ENCODE results near the gene CDH3.

CDH3 gene

DNA sequence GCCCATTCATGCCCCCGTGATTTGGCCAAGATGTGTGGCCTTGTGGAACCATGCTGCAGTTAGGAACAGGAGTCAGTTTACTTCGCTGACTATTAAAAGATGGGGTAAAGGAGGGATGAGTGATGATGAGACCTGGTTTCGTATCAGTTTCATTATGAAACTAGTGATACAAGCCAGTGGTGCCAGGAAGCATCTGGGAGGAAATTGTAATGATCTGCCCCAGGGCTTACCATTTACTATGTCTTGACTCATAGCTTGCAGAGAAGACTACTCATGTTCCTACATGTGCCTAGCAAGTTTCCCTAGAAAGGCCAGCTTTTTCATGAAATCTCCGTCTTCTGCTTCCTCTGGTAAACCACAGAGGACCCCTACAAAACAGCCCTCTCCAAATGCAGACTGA lies 23.2 kb downstream of the CDH3 start:
- H3K9me3 ChIP-seq (ENCODE audit: control insufficient read depth, insufficient read depth, low read length), result no peaks in the 10 kb centered on the region
- H3K4me3 ChIP-seq (ENCODE audit: low read depth, low read length), result no peak overlapping the region
- no peaks in the 10 kb centered on the region for H3K27me3 ChIP-seq (ENCODE audit: control insufficient read depth, insufficient read depth, low read length)
- H3K9ac ChIP-seq (ENCODE audit: low read depth, low read length), result no peak overlapping the region
- no peak overlapping the region for H3K27ac ChIP-seq (ENCODE audit: low read depth, low read length)
- no peaks in the 10 kb centered on the region for H3K4me1 ChIP-seq (ENCODE audit: control insufficient read depth, insufficient read depth, low read length)
- peaks cover 7% of the 10 kb centered on the region; the same call in 1 of the 2 replicates for H3K36me3 ChIP-seq (ENCODE audit: control insufficient read depth, insufficient read depth, low read length)

DNA sequence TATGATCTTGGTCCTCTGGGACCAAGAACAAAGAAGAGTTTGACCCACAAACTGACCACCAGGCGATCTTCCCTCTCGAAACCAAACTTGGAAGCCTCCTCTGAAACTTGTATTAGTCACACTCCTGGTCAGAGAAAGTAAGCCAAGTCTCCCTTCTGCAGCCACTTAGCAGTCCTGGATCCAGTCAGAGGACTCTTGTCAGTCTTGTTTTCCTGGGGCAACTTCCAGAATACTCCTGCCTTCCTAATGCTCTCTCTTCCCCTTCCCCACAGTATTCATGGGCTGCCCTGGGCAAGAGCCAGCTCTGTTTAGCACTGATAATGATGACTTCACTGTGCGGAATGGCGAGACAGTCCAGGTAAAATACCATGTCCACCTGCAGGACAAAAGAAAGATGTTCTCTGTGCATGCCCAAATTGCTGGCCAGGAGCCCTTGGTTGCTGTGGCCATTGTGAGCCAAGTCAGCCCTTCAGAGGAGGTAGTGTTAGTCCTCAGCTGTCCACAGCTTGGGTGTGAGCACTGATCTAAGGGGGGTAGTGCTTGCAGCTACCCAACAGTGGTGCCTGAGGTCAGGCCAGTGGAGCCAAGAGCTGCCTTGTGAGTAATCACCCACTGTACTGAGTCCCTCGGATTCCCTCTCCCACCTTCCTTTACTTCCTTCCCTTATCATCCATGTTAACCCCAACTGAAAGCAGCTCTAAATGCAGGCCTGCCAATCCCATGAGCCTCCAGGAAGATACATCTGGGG lies 31.2 kb downstream of the CDH3 start:
- Histone ChIP-seq H3K4me1 (ENCODE audit: control insufficient read depth, insufficient read depth, low read length) (no peaks in the 10 kb centered on the region), H3K4me3 (ENCODE audit: low read depth, low read length) (no peak overlapping the region), H3K9me3 (ENCODE audit: control insufficient read depth, insufficient read depth, low read length) (no peaks in the 10 kb centered on the region), H3K27ac (ENCODE audit: low read depth, low read length) (no peak overlapping the region), H3K27me3 (ENCODE audit: control insufficient read depth, insufficient read depth, low read length) (no peaks in the 10 kb centered on the region), H3K36me3 (ENCODE audit: control insufficient read depth, insufficient read depth, low read length) (peaks cover 55% of the 10 kb centered on the region), H3K9ac (ENCODE audit: low read depth, low read length) (no peak overlapping the region)

DNA sequence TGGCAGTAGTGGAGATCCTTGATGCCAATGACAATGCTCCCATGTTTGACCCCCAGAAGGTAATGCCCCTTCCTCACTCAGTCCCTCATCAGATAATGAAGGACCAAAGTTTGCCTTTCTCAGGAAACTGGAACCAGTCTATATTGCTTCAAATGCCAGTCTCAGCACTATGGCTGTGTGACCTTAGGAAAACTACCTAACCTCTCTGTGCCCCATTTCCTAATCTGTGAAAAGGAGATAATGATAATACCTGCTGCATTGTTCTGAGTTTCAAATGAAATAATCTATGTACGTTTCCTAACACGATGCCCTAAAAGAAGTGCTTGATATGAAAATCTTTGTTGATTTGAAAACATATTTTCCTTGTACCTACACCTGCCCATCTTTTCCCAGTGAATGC lies 35.9 kb downstream of the CDH3 start:
- Histone ChIP-seq H3K9me3 (ENCODE audit: control insufficient read depth, insufficient read depth, low read length) (no peaks in the 10 kb centered on the region), H3K4me3 (ENCODE audit: low read depth, low read length) (no peak overlapping the region), H3K4me1 (ENCODE audit: control insufficient read depth, insufficient read depth, low read length) (no peaks in the 10 kb centered on the region), H3K27ac (ENCODE audit: low read depth, low read length) (no peak overlapping the region), H3K9ac (ENCODE audit: low read depth, low read length) (no peak overlapping the region), H3K27me3 (ENCODE audit: control insufficient read depth, insufficient read depth, low read length) (no peaks in the 10 kb centered on the region), H3K36me3 (ENCODE audit: control insufficient read depth, insufficient read depth, low read length) (peaks cover 85% of the 10 kb centered on the region)

DNA sequence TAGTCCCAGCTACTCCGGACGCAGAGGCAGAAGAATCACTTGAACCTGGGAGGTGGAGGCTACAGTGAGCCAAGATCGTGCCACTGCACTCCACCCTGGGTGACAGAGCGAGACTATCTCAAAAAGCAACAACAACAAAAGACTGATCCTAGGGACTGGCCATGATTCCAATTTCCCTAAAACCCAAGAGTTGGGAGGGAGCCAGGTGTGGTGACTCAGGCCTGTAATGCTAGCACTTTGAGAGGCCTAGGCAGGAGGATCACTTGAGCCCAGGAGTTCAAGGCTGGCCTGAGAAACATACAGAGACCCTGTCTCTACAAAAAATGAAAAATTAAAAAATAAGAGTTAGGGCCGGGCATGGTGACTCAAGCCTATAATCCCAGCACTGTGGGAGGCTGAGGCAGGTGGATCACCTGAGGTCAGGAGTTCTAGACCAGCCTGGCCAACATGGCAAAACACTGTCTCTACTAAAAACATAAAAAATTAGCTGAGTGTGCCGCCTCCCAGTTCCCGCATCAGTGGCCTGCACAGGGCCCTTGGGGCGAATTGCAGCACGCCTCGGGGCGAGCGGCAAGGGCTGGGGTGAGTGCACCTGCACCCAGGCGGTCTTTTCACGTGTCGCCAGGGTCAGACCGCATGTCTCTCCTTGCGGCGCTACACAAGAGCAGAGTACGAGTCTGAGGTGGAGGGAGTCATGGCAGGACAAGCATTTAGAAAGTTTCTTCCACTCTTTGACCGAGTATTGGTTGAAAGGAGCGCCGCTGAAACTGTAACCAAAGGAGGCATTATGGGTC lies 40.8 kb downstream of the CDH3 start:
- no peak overlapping the region for H3K9ac ChIP-seq (ENCODE audit: low read depth, low read length)
- no peak overlapping the region for H3K4me3 ChIP-seq (ENCODE audit: low read depth, low read length)
- H3K27ac ChIP-seq (ENCODE audit: low read depth, low read length), result no peak overlapping the region
- peaks cover 85% of the 10 kb centered on the region for H3K36me3 ChIP-seq (ENCODE audit: control insufficient read depth, insufficient read depth, low read length)
- H3K9me3 ChIP-seq (ENCODE audit: control insufficient read depth, insufficient read depth, low read length), result no peaks in the 10 kb centered on the region
- no peaks in the 10 kb centered on the region for H3K4me1 ChIP-seq (ENCODE audit: control insufficient read depth, insufficient read depth, low read length)
- H3K27me3 ChIP-seq (ENCODE audit: control insufficient read depth, insufficient read depth, low read length), result no peaks in the 10 kb centered on the region

DNA sequence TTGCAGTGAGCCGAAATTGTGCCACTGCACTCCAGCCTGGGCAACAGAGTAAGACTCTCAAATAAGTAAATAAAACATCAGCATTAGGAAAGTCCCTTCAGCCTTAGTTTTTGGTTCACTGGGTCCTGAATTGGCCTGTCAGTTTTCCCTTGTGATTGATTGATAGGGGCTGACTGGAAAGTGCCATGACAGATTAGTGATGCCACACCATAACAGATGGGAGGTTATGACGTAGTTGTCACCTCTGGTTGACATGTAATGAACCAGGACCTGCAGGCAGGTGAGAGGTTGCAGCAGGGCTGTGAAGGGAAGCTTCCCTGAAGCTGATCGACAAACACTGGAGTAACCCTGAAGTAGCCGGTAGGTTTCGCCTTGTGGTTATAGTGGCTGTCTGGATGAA lies 41.8 kb downstream of the CDH3 start:
- Histone ChIP-seq H3K4me1 (ENCODE audit: control insufficient read depth, insufficient read depth, low read length) (no peaks in the 10 kb centered on the region), H3K27ac (ENCODE audit: low read depth, low read length) (no peak overlapping the region), H3K9ac (ENCODE audit: low read depth, low read length) (no peak overlapping the region), H3K9me3 (ENCODE audit: control insufficient read depth, insufficient read depth, low read length) (no peaks in the 10 kb centered on the region), H3K36me3 (ENCODE audit: control insufficient read depth, insufficient read depth, low read length) (peaks cover 83% of the 10 kb centered on the region), H3K4me3 (ENCODE audit: low read depth, low read length) (no peak overlapping the region), H3K27me3 (ENCODE audit: control insufficient read depth, insufficient read depth, low read length) (no peaks in the 10 kb centered on the region)

DNA sequence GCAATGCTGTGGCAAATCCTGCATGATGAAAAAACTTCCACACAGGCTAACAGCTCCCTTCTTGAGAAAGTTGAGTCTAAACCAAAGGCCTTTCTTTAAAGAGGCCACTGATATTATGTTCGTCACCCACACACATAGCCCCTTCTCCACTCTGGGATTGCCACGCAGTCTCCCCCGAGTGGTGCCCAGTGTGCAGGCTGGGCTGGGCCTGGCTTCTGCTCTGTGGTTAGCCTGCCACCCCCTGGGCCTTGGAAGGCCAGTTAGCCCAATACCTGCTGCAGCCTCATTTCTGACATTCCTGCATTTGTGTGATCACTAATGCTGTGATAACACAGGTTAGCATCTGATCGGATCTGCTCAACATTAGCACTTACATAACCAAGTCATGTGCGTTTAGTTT lies 44.8 kb downstream of the CDH3 start:
- H3K27ac ChIP-seq (ENCODE audit: low read depth, low read length), result no peak overlapping the region
- no peak overlapping the region for H3K9ac ChIP-seq (ENCODE audit: low read depth, low read length)
- H3K4me3 ChIP-seq (ENCODE audit: low read depth, low read length), result no peak overlapping the region
- H3K27me3 ChIP-seq (ENCODE audit: control insufficient read depth, insufficient read depth, low read length), result no peaks in the 10 kb centered on the region
- no peaks in the 10 kb centered on the region for H3K4me1 ChIP-seq (ENCODE audit: control insufficient read depth, insufficient read depth, low read length)
- no peaks in the 10 kb centered on the region for H3K9me3 ChIP-seq (ENCODE audit: control insufficient read depth, insufficient read depth, low read length)
- H3K36me3 ChIP-seq (ENCODE audit: control insufficient read depth, insufficient read depth, low read length), result peaks cover 86% of the 10 kb centered on the region

DNA sequence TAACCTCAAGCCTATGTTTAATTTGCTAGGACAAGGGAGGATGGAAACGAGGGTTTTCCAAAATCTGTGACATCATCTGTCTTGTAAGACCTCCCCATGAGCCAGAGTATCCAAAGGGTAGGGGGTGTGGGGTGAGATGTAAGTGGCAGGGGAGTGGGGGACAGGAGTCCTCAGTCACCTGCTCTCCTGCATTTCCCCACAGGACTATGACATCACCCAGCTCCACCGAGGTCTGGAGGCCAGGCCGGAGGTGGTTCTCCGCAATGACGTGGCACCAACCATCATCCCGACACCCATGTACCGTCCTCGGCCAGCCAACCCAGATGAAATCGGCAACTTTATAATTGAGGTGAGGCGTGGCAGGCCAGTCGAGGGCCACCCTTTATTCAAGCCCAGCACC lies 50.5 kb downstream of the CDH3 start:
- Histone ChIP-seq H3K27ac (ENCODE audit: low read depth, low read length) (no peak overlapping the region), H3K4me3 (ENCODE audit: low read depth, low read length) (no peak overlapping the region), H3K27me3 (ENCODE audit: control insufficient read depth, insufficient read depth, low read length) (no peaks in the 10 kb centered on the region), H3K4me1 (ENCODE audit: control insufficient read depth, insufficient read depth, low read length) (no peaks in the 10 kb centered on the region), H3K9ac (ENCODE audit: low read depth, low read length) (no peak overlapping the region), H3K36me3 (ENCODE audit: control insufficient read depth, insufficient read depth, low read length) (peaks cover 82% of the 10 kb centered on the region), H3K9me3 (ENCODE audit: control insufficient read depth, insufficient read depth, low read length) (no peaks in the 10 kb centered on the region)

DNA sequence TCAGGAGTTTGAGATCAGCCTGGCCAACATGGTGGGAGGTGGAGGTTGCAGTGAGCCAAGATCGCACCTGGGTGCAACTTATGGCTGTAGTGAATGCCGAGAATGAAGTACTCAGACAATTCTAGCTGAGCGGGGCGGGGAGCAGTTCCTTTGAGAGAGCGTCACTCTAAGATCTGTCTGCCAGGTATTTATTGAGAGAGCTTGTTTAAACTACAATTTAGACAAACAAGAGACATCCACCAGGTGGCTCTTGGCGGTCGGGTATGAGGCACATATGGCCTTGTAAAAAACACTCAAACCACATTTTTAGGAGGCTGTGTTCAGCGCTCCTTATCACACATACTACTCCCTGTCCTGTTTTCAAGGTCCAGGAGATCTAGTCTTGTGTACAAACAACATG lies 51.4 kb downstream of the CDH3 start:
- Histone ChIP-seq H3K36me3 (ENCODE audit: control insufficient read depth, insufficient read depth, low read length) (peaks cover 79% of the 10 kb centered on the region), H3K4me1 (ENCODE audit: control insufficient read depth, insufficient read depth, low read length) (no peaks in the 10 kb centered on the region), H3K9me3 (ENCODE audit: control insufficient read depth, insufficient read depth, low read length) (no peaks in the 10 kb centered on the region), H3K9ac (ENCODE audit: low read depth, low read length) (no peak overlapping the region), H3K4me3 (ENCODE audit: low read depth, low read length) (no peak overlapping the region), H3K27ac (ENCODE audit: low read depth, low read length) (no peak overlapping the region), H3K27me3 (ENCODE audit: control insufficient read depth, insufficient read depth, low read length) (no peaks in the 10 kb centered on the region)

DNA sequence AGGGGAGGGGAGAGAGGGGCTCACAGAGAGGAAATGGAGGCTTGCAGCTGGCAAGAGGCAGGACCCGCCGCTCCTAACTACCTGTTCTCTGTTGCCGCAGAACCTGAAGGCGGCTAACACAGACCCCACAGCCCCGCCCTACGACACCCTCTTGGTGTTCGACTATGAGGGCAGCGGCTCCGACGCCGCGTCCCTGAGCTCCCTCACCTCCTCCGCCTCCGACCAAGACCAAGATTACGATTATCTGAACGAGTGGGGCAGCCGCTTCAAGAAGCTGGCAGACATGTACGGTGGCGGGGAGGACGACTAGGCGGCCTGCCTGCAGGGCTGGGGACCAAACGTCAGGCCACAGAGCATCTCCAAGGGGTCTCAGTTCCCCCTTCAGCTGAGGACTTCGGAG lies 53.0 kb downstream of the CDH3 start:
- Histone ChIP-seq H3K9me3 (ENCODE audit: control insufficient read depth, insufficient read depth, low read length) (no peaks in the 10 kb centered on the region), H3K4me1 (ENCODE audit: control insufficient read depth, insufficient read depth, low read length) (no peaks in the 10 kb centered on the region), H3K36me3 (ENCODE audit: control insufficient read depth, insufficient read depth, low read length) (peaks cover 63% of the 10 kb centered on the region), H3K27me3 (ENCODE audit: control insufficient read depth, insufficient read depth, low read length) (no peaks in the 10 kb centered on the region), H3K4me3 (ENCODE audit: low read depth, low read length) (no peak overlapping the region), H3K9ac (ENCODE audit: low read depth, low read length) (no peak overlapping the region), H3K27ac (ENCODE audit: low read depth, low read length) (no peak overlapping the region)

DNA sequence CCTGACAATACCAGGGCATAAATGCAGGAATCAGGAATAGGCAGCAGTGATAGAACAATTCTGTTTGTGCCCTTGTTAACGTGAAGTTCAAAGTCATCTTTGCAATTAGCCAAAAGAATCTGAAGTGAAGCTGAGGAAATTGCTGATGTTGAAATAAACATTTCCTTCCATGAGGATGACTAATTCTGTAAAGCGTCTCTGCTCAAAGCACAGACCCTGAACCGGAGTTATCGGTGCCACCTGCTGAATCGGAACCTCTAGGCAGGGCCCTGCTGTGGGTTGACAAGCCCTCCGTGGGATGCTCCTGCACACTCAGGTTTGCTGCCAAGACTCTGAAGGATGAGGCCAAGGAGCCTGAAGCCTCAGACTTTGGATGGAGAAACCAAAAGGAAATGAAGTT lies 55.0 kb downstream of the CDH3 start:
- H3K36me3 ChIP-seq (ENCODE audit: control insufficient read depth, insufficient read depth, low read length), result peaks cover 47% of the 10 kb centered on the region

DNA sequence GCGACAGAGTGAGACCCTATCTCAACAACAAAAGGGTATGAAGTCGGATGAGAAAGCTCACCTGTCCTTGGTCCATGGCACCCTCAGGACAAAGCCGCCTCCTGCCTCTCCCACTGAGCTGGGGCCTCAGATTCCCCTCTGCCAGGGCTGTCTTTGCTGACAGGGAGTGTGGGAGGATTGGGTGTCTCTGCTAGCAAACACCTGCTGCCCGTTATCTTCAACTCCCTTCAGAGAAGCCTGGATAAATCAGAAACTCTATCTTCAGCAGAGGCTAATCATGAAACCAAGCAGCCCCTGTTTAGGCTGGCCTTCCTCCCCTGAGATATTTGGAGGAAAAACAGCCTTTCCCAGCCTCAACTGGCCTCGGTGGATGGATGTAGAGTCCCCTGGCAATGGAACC lies 55.7 kb downstream of the CDH3 start:
- H3K27ac ChIP-seq (ENCODE audit: low read depth, low read length), result no peak overlapping the region
- no peaks in the 10 kb centered on the region for H3K4me1 ChIP-seq (ENCODE audit: control insufficient read depth, insufficient read depth, low read length)
- H3K4me3 ChIP-seq (ENCODE audit: low read depth, low read length), result no peak overlapping the region
- peaks cover 40% of the 10 kb centered on the region for H3K36me3 ChIP-seq (ENCODE audit: control insufficient read depth, insufficient read depth, low read length)
- H3K27me3 ChIP-seq (ENCODE audit: control insufficient read depth, insufficient read depth, low read length), result no peaks in the 10 kb centered on the region
- no peak overlapping the region for H3K9ac ChIP-seq (ENCODE audit: low read depth, low read length)
- H3K9me3 ChIP-seq (ENCODE audit: control insufficient read depth, insufficient read depth, low read length), result no peaks in the 10 kb centered on the region

More for the DNA sequence above, 55.0 kb downstream of the CDH3 start:
- Histone ChIP-seq H3K4me1 (ENCODE audit: control insufficient read depth, insufficient read depth, low read length) (no peaks in the 10 kb centered on the region), H3K27me3 (ENCODE audit: control insufficient read depth, insufficient read depth, low read length) (no peaks in the 10 kb centered on the region), H3K9ac (ENCODE audit: low read depth, low read length) (no peak overlapping the region), H3K4me3 (ENCODE audit: low read depth, low read length) (no peak overlapping the region), H3K9me3 (ENCODE audit: control insufficient read depth, insufficient read depth, low read length) (no peaks in the 10 kb centered on the region), H3K27ac (ENCODE audit: low read depth, low read length) (no peak overlapping the region)

Measured in HUES48 (cell line).